Stomach (tissue), 4 donors: ENCODE data around the gene CDC42BPG.

Experiments used
- EP300 ChIP-seq: sonication (generic); formaldehyde crosslinking; IDR thresholded peaks from one replicate; pipeline ENCODE4 v1.6.1; 2017; ENCODE audit warnings: antibody characterized with exemption
- POLR2A ChIP-seq, 4 donors: fragments of 450-650 bp; IDR thresholded peaks; one replicate each; pipeline ENCODE4 v1.6.1; 2016; ENCODE audit warnings: antibody characterized with exemption in 4 of 4, control low read depth in 2 of 4, mild to moderate bottlenecking in 1 of 4, moderate library complexity in 1 of 4
- POLR2AphosphoS5 ChIP-seq, 3 donors: sonication (generic); formaldehyde crosslinking; IDR thresholded peaks; one replicate each; pipeline ENCODE4 v1.6.1; 2016; ENCODE audit warnings: antibody characterized with exemption in 3 of 3
- TF ChIP-seq, protein P1 (sequence below), 7 experiments: fragments of 450-650 bp in 4 of 7; fragments of 200-600 bp in 3 of 7; sonication (generic) in 3 of 7; IDR thresholded peaks; one replicate each; pipeline ENCODE4 v1.5.1; 2016 to 2019; ENCODE audit warnings: antibody characterized with exemption in 7 of 7, control low read depth in 2 of 7, mild to moderate bottlenecking in 1 of 7

- TF ChIP-seq POLR2A (IDR thresholded peaks at IDR 0.05) = peak in 2 of 4 donors; percentile 32 to 55
- TF ChIP-seq POLR2AphosphoS5 (IDR thresholded peaks at IDR 0.05) = peak; percentile 80 to 98 (median 83)
- TF ChIP-seq, protein P1, sequence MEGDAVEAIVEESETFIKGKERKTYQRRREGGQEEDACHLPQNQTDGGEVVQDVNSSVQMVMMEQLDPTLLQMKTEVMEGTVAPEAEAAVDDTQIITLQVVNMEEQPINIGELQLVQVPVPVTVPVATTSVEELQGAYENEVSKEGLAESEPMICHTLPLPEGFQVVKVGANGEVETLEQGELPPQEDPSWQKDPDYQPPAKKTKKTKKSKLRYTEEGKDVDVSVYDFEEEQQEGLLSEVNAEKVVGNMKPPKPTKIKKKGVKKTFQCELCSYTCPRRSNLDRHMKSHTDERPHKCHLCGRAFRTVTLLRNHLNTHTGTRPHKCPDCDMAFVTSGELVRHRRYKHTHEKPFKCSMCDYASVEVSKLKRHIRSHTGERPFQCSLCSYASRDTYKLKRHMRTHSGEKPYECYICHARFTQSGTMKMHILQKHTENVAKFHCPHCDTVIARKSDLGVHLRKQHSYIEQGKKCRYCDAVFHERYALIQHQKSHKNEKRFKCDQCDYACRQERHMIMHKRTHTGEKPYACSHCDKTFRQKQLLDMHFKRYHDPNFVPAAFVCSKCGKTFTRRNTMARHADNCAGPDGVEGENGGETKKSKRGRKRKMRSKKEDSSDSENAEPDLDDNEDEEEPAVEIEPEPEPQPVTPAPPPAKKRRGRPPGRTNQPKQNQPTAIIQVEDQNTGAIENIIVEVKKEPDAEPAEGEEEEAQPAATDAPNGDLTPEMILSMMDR (IDR thresholded peaks at IDR 0.05) = peak in 1 of 7 experiments; percentile 22
- TF ChIP-seq EP300 = no peak
Observed at GRCh38 chr11:64810271-64810890, 34.1 kb downstream of the CDC42BPG start, which contains the start of gene MEN1.
